SU-DHL-6 (cell line): ENCODE measurements around the gene TBRG4.

Experiments
- CTCF ChIP-seq: fragments of 200-600 bp; sonication (generic); IDR thresholded peaks from one replicate; pipeline ENCODE4 v1.5.1; 2017; ENCODE audit warnings: antibody characterized with exemption, mild to moderate bottlenecking, low read length, moderate library complexity; ENCODE audit not compliant: insufficient read depth, poor library complexity, severe bottlenecking
- EZH2phosphoT487 ChIP-seq: fragments of 200-600 bp; sonication (generic), shearing (Covaris generic); conservative IDR thresholded peaks from 2 replicates; pipeline ENCODE4 v1.6.1; 2018; ENCODE audit warnings: mild to moderate bottlenecking, antibody characterized with exemption, low read length, moderate library complexity, mixed read lengths

DNA sequence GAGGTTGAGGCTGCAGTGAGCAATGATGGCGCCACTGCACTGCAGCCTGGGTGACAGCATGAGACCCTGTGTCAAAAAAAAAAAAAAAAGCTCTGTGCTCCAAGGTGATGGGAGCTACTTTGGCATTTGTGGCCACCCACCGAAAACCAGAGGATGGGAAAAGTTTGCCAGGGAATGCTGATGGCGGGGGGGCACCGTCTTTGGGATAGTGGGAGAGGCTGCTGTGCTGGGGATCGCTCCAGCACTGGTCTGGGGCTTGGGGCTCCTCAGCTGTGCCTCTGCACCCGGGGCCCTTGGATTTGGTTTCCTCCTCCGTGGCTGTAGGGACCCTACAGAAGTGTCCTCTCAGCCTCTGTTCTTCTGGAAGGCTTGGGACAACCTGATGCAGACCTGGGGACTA lies 34.4 kb upstream of the TBRG4 start:
- TF ChIP-seq CTCF, result no peak
- TF ChIP-seq EZH2phosphoT487, result no peak
